HG03139 (cell line): ENCODE results near the gene JAK1.
"Not testable (repeated sequence)": the region's sequence is repeated elsewhere in the genome, so short reads cannot be mapped to it uniquely, and the experiment has no call there.

Experiments
- ATAC-seq: cut with Tn5 transposase; IDR thresholded peaks from one replicate; pipeline ENCODE4 v1.9.1; 2021; ENCODE audit not compliant: unreplicated experiment

JAK1 gene

DNA sequence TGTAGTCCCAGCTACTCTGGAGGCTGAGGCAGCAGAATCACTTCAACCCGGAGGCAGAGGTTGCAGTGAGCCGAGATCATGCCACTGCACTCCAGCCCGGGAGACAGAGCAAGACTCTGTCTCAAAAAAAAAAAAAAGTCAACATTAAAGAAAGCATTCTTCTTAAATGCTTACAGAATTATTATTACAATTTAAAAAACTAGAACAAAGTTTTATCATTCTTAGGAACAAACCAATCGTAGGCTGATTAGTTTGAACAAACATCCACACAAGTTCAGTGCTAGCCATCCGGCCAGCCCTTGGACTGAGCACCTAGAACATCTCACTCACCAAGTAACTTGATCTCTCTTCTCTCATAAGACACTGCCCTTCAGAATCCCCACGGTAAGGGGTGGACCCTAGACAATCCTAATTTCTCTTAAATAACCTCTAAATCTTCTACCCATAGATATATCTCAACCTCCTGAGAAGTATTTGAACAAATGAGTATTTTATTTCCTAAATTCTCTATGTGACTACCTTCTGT lies 16.0 kb downstream of the JAK1 start:
- no peak for ATAC-seq

DNA sequence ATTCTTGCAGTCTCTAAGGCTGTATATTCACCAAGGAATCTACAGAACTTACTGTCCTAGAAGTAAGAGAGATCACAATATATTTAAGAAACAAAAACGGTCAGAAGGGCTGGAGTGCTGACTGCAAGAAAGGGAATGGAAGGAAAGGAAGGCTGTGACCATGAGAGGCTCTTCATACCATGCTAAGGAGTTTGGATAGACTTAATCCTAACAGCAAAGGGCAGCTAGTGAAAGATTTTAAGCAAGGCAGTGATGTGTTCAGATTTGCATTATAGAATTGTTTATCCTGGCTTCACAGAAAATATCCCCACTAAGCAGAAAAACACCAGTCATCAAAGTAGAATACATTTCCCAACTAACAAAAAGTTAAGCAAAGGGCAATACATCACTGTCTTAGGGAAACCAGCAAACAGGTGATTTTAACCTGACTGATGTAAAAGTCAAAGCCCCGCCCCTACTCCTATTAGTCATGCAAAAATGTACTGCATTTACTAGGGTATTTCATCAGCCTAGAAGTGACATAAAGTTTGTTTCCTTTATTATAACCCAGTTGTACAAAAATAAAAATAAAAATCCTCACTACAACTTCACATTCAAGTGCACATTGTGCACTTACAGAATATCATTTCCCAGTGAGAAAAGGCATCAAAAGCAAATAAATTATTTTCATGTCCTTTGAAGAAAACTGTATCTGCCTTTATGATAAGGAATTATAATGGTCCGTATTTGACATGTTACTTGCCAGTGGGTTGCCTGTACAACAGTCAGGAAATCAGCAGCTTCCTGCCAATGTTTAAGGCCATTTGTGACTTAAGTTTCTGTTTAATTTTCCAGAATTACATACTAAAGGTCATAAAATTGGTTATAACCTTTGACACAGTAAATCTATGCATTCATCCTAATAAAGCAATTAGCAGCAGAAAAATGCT lies 17.2 kb downstream of the JAK1 start:
- no peak for ATAC-seq

DNA sequence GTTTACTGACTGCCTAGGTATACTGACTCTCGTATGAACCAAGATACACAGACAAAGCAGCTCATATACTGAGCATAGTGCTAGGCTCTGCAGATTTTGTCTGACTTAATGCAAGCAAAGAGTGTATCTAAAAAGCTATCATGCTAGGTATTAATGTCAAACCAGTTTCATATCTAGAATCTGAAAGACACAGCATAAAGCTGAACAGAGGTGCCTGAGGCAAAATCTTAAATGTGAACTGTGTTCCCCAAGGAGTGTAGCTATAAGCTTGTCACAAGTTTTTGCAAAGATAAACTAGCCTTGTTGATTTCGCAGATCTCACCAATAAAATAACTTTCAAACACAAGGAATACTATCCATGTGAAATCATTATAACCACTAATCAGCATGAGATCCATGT lies 18.1 kb downstream of the JAK1 start:
- no peak for ATAC-seq

DNA sequence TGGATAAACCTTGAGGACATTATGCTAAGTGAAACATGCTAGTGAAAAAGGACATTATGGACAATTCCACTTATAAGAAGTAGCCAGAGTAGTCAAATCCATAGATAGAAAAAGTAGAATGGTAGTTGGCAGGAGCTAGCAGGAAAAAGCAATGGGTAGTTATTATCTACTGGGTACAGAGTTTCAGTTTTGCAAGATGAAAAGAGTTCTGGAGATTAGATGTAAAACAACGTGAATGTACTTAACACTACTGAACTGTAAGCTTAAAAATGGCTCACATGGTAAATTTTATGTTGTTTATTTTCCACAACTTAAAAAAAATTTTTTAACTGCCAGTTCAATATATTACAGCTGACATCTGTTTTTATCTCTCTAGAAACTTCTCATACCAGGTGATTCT lies 19.4 kb downstream of the JAK1 start:
- ATAC-seq: no peak

DNA sequence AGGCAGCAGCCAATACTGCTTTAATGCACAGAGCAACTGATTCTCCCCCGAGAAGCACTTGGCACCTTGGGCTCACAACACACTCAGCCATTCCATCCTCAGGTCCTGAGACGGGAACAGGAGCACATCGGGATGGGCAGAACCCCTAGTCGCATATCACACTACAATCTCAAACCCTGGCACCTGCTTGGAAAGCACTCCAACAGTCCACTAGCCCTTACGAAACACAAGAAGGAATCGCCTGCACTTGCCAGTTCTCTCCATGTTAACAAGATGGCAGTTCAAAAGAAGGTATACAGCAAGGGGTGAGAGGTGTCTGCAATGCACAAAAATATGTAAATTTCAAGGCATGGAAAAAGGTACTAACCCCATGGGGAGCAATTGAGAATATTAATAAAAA lies 21.4 kb downstream of the JAK1 start:
- no peak for ATAC-seq

DNA sequence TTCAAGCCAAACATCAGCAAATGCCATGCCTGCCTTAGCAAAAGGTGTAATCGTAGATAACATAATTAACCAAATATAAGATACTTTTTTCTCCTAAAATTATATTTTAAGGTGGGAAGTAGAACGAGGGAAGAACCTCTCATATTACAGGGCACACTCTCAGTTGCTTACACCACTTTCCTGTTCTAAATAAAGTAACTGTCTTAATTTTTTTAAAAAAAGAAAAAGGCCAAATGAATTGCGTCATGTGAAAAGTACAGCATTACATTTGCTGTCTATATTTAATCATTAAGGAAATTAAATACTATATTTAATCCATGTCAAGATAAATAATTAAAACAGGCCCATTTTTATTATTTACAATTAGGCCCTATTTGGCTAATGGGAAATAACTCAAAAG lies 23.7 kb downstream of the JAK1 start:
- ATAC-seq: no peak

DNA sequence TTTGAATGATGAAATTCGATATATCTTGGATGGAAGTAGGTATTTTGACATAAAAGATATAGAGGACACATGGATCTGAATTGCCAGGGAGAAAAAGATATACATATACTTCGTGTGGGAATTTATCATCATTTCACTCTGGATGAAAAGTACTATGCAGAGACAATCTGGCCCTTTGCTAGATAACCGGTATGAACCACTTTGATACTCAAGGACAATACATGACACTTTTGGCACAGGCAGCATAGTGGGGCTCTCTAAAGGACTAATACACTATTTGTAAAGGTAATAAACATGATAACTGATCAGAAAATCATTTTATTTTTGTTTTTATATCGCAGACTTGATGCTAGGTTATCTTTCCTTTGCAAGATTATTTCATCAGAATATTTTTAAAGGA lies 24.2 kb downstream of the JAK1 start:
- no peak for ATAC-seq

DNA sequence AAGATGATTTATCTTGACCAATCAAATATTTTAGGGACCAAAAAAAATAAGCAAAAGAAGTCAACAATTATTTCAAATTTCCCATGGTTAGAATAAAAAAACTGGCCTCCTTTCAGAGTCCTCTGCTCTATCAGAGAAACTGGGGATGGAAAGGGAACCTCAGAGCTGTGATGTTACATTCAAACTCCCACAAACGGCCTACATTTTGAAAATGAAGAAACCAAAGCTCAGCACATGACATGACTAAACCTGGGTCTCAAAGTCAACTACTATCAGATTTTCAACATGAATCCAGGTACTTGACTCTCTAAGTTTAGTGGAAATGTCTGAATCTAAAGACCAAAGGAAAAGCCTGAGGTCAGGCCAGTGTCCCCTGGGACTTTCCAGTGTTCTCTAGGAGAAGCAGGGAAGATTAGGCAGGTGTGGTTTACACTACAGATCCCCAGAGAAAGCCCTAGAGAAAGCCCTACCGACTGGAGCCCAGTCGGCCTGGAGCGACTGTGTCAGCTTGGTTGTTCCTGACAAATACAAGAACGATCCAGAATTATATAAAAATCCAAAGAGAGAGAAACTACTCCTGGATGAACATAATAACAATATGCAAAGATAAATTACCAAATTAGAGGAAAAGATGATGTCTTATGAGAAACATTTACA lies 24.8 kb downstream of the JAK1 start:
- no peak for ATAC-seq

DNA sequence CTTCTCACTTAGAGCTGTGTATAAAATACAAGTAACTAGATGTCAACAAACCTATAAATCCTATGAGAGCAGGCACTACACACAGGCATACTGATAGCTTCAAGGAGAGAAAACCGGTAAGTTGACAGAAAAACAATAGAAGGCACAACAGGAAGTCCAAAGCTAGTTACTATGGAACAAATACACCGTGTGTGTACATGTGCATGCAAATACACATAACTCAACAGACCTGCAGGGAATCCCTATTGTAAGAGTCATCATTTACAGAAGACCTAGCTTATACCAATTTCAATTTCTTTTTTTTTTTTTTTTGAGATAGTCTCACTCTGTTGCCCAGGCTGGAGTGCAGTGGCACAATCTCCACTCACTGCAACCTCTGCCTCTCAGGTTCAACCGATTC lies 26.3 kb downstream of the JAK1 start:
- no peak for ATAC-seq

DNA sequence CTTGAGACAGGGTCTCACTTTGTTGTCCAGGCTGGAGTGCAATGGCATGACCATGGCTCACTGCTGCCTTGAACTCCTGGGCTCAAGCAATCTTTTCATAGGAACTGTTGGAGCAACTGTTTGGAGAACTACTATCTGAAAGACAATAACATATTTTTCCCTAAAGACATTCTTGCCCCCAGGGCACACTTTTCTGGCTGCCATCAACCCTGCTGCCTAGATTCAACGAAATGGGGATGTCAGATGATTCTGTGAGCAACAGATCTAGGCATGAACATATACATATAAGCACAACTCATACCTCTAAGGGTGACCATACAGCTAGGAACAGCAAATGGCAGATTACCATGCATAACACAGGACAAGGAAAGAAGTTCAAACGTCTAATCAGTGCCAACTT lies 27.4 kb downstream of the JAK1 start:
- ATAC-seq: no peak

DNA sequence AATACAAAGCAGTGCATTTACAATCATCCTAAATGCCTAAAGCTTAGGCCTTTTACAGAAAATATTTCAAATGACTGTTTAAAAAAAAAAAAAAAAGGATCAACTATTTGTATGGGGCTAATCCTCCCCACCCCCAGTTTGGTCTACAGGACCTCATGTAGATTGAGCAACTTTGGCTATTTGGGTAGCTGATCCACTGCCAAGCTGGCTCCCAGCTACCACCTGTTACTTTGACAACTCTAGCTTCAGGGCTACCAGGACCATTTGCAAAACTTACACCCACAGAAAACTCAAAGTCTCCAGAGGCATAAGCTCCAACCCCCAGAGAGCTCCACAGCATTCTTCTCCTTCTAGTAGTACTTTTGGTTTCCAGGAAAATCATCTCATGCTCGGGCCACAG lies 29.4 kb downstream of the JAK1 start:
- no peak for ATAC-seq

DNA sequence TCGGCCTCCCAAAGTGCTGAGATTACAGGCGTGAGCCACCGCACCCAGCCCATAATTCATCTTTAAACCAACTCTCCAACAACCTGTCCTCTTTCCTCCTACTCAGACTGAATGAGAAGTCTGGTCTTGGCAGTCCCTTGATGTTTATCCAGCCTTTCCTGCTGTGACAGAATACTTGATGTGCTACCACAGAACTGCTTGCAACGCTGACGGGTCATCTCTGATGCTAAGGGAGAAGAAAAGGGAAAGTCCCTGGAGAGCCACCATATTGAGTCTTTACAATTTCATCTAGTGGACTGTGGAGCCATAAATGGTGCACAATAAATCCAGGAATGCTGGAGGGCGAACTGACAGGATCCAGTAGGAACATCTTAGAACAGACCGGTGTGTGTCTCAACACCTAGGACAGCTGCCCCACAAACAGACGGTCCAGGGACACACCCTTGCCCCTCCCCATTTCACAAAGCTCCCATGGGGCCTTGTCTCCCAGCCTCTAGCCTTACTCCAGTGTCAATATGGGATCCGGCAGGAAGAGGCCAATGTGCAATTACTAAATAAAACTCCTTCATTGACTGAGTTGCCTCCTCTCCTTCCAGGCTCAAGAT lies 30.7 kb downstream of the JAK1 start:
- no peak for ATAC-seq

DNA sequence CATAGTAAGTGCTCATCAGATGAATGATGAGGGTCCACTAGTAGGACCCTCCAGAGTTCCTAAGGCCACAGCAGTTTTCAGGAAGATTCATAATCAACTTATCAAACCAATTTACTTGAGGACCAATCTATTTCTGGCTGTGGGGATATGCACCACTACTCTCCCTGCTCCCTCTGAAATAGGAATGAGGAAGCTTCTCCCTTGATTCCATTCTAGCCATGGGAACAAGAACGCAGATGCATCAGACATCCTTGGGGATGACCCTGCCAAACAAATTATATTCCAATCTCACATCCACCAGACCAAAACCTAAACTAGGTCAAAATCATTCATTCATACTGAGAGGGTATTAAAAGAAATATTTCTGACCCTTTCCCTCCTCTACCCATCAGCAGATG lies 31.5 kb downstream of the JAK1 start:
- ATAC-seq: no peak

DNA sequence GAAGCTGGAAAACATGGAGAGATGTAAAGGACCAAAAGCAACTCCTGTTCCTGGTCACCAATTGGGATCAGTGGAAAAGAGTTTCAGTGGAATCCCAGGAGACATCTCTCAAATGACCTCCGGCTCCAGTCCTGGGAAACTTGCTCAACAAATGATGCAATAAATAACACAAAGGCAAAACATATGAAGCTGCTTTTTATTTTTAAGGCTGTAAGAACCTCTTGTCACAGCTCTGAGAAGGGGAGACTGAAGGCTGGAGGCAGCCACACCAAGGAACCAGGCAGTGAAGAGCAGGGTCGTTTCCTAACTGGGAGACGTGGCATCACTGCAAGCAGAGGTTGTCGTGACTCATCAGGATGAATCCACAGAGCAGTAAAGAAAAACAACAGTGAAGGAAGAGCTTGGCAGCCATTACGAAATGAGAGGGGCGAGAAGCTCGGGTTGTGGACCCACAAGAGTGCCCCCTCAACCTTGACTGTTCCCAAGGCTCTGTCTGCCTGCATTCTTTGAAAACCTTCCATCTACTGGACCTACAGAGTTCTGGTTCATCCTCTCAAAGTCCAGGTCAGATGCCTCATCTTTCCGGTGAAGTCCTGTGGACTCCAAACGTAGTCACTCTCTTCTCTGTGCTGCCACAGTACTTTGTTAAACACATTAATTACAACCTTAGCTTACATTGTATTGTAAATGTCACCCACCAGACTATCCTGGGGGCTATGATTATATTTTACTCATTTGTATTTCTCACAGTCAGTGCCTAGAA lies 32.1 kb downstream of the JAK1 start:
- ATAC-seq: no peak

DNA sequence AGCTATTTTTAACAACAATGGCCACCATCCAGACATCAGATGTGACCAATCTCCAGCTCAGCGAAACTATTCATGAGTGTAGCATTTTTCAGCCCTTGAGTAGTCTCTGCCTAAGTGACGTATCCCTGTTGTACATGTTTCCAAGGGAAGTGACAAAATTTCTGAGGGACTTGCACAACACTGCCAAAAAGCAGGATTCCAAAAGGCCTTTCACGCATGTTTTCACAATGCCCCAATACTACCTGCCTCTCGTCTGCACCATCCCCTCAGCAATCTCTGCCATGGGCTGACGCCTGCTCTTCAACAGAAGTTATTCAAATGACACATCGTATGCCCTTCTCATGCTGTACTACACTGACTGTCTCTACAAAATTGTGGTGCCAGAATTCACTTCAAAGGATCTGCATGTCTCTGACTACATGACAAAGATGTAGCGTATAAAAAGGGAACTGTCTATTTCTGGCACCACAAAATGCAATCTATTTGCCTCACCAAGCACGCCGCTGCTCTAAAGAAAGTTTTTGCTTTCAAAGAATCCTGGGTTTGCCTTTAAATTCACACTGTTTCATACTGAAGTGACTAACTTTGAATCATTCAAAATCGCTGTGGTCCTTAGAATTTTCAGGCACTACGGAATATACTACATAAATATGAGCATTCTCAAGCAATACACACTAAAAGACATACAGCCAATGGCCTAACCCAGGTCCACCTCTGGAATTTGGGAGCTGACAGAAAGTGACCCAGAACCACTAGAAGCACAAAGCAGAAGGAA lies 32.9 kb downstream of the JAK1 start:
- ATAC-seq: no peak

DNA sequence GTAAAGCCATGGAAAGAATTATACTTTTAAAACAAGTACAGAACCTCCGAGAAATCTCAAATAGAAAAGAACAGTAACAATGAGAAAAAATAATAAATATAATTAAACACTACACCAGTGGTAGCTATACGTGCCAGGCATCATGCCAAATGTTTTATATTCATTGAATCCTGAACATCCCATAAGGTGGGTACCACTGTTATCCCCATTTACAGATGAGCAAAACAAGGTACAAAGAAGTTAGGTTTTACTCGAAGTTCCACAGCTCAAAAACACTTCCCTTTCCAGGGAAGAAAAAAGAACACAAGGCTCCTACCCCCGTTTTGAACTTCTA lies 33.4 kb downstream of the JAK1 start:
- no peak for ATAC-seq

DNA sequence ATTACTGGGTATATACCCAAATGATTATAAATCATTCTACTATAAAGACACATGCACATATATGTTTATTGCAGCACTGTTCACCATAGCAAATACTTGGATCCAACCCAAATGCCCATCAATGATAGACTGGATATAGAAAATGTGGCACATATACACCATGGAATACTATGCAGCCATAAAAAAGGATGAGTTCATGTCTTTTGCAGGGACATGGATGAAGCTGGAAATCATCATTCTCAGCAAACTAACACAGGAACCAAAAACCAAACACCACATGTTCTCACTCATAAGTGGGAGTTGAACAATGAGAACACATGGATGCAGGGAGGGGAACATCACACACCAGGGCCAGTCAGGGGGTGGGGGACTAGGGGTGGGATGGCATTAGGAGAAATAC lies 35.7 kb downstream of the JAK1 start:
- not testable (repeated sequence) for ATAC-seq

DNA sequence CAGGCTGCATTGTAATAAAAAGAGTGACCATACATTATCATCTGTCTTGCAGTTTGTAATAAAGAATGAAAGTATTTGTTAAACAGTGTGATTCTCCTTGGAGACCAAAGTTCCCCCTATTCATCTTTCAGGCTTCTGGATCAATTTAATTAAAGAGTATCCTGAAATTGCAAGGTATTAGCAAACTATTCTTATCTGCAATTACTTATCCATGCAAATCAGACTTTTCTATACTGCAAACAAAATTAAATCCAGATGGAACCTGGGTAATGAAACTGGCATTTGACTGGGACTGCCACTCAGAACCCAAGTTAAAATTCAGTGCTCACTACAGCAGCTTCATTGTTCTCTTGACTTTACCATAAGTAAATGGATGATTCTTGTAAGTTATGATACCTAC lies 37.1 kb downstream of the JAK1 start:
- ATAC-seq: no peak

DNA sequence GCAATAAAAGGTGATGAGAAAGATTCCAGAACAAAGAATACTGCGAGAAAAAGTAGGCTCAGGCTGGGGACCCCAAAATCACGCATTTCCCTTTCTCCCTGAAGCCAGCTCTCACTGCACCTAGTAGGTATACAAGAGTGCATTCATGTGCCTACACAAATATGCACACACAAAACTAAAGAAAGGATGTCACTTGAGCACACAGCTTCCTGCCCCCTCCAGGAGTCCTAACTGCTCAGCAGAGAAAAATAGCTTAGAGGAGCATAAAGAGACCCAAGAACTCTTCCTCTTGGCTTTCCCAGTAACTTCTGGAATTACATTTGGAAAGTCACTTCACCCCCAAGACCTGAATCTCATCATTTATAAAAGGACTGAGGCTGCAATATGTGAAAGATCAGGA lies 38.0 kb downstream of the JAK1 start:
- ATAC-seq: no peak

DNA sequence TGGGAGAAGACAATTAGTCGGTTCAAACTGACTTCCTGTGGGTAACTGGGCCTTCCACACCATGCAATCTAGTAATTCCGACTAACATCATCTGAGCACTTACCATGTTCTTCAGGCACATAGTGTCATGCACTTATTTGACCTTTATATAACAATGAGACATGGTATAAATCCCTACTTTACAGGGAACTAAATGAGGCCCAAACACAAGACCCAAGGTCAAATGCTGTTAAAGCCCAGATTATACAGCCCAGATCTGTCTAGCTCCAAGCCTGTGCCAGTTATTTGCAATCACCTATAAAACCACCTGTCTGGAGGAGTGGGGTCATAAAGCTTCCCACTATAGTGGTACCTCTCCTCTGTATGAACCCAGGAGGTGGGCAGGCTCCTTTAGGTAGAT lies 40.8 kb downstream of the JAK1 start:
- no peak for ATAC-seq

DNA sequence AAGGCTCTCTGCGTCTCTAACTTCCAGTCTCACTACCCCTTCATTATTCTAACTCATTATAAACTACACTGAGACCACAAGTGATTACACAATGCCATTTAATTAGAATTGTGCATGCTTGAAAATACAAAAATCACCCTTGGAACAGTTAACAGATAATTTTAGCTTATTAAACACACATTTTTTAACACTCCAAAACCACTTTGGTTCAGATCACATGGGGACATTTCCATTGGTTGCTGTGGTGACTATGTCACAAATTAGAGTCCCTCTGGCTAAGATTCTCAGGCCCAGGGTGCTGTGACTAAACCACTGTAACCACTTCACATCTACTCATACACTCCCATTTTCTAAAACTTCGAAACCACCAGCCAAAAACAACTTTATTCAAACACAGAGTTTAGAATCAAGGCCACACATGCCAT lies 43.0 kb downstream of the JAK1 start:
- no peak for ATAC-seq
